PC-9 (cell line): ENCODE results near the gene STK32A. TPM values are rescaled to one million over a fixed set of nuclear protein-coding genes. Genes with fewer than 3 reads are reported as not detected.

ENCODE experiments used
- BruUV-seq: library from RNA; stranded (reverse); fragments of 400-500 nt; replicated peaks from 2 replicates; lab custom pipeline; 2021; lab: Mats Ljungman, UMichigan
- CTCF ChIA-PET: fragments of 300-600 bp; sonication (Branson Sonifier 250); formaldehyde crosslinking; loops from one replicate; lab custom pipeline; 2022; ENCODE audit warnings: antibody characterized with exemption; lab: Charles Lee
- POLR2A ChIA-PET: fragments of 300-600 bp; sonication (Branson Sonifier 250); formaldehyde crosslinking; loops from one replicate; lab custom pipeline; 2022; ENCODE audit warnings: antibody characterized with exemption; ENCODE audit not compliant: unreplicated experiment; lab: Charles Lee
- DNase-seq, 2 experiments: peaks; one replicate each; pipeline versions ENCODE4 v3.0.0 to v3.0.0-alpha.2; 2015 to 2022; ENCODE audit warnings: mixed read lengths in 1 of 2
- H2AFZ ChIP-seq: fragments of 200-600 bp; sonication (generic); 2 replicates; pipeline ENCODE4 v1.8.1; 2017; ENCODE audit warnings: antibody characterized with exemption
- H3F3A ChIP-seq: fragments of 200-600 bp; sonication (generic); 2 replicates; pipeline ENCODE4 v1.8.1; 2017; ENCODE audit warnings: antibody characterized with exemption, mild to moderate bottlenecking, low read depth; ENCODE audit not compliant: insufficient read depth
- H3K27ac ChIP-seq: fragments of 200-600 bp; sonication (generic); 2 replicates; pipeline ENCODE4 v1.6.1; 2016; ENCODE audit warnings: mixed run types
- H3K27me3 ChIP-seq: fragments of 200-600 bp; sonication (generic); 2 replicates; pipeline ENCODE4 v1.6.1; 2016; ENCODE audit warnings: low read depth, mixed run types; ENCODE audit not compliant: insufficient read depth
- H3K36me3 ChIP-seq: fragments of 200-600 bp; sonication (generic); 2 replicates; pipeline ENCODE4 v1.6.1; 2016; ENCODE audit warnings: low read depth, mixed run types
- H3K4me1 ChIP-seq: fragments of 200-600 bp; sonication (generic); replicated peaks from 2 replicates; pipeline ENCODE4 v1.6.1; 2016; ENCODE audit warnings: mixed run types; ENCODE audit not compliant: insufficient read depth
- H3K4me2 ChIP-seq: fragments of 200-600 bp; sonication (generic); 2 replicates; pipeline ENCODE4 v1.6.1; 2017; ENCODE audit warnings: mixed run types
- H3K4me3 ChIP-seq: fragments of 200-600 bp; sonication (generic); 2 replicates; pipeline ENCODE4 v1.6.1; 2016; ENCODE audit warnings: mixed run types
- H3K79me2 ChIP-seq: fragments of 200-600 bp; sonication (generic); 2 replicates; pipeline ENCODE4 v1.6.1; 2017; ENCODE audit warnings: low read depth, mixed run types
- H3K9me2 ChIP-seq: fragments of 200-600 bp; sonication (generic); 2 replicates; pipeline ENCODE4 v1.8.1; 2017; ENCODE audit warnings: mild to moderate bottlenecking; ENCODE audit not compliant: insufficient read depth
- H3K9me3 ChIP-seq: fragments of 200-600 bp; sonication (generic); 2 replicates; pipeline ENCODE4 v1.8.1; 2016; ENCODE audit warnings: low read depth; ENCODE audit not compliant: insufficient read depth
- H4K20me1 ChIP-seq: fragments of 200-600 bp; sonication (generic); 2 replicates; pipeline ENCODE4 v1.8.1; 2017; ENCODE audit not compliant: insufficient read depth
- CTCF ChIP-seq: fragments of 200-600 bp; sonication (generic); conservative IDR thresholded peaks from 2 replicates; pipeline ENCODE4 v1.6.1; 2017; ENCODE audit warnings: mixed run types, antibody characterized with exemption, mild to moderate bottlenecking, moderate library complexity
- EZH2 ChIP-seq: fragments of 200-600 bp; sonication (generic); IDR thresholded peaks from 2 replicates; pipeline ENCODE4 v1.8.0; 2017; ENCODE audit warnings: antibody characterized with exemption, low read depth
- intact Hi-C: fragments of 100-400 bp; cut with micrococcal nuclease; formaldehyde crosslinking; loops from one replicate; pipeline ENCODE4 v1.10.0; 2022; ENCODE audit not compliant: unreplicated experiment
- total RNA-seq: library from RNA; stranded (reverse); gene quantifications from 2 replicates; pipeline ENCODE4 v1.2.3, GENCODE V29; 2021

The STK32A gene
- total RNA-seq, 1 experiment from 2014 or later: not detected

DNA sequence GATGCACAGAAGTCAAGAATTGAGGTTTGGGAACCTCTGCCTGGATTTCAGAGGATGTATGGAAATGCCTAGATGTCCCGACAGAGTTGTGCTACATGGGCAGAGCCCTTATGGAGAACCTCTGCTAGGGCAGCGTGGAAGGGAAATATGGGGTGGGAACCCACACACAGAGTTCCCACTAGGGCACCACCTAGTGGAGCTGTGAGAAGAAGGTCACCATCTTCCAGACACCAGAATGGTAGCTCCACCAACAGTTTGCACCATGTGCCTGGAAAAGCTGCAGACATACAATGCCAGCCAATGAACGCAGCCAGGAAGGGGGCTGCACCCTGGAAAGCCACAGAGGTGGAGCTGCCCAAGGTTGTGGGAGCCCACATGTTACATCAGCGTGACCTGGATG, 104.5 kb downstream of the STK32A start:
- POLR2A ChIA-PET: no interaction called here
- H3K4me3 ChIP-seq: no peak overlapping the region
- TF ChIP-seq EZH2 (no peak), CTCF (no peak)
- H3K4me1 ChIP-seq: no peaks in the 10 kb centered on the region
- H3K9me2 ChIP-seq: no peaks in the 10 kb centered on the region
- intact Hi-C loops: no loop called here
- DNase-seq: no peak
- no peaks in the 10 kb centered on the region for H3K79me2 ChIP-seq
- H3K36me3 ChIP-seq: no peaks in the 10 kb centered on the region
- no peaks in the 10 kb centered on the region for H3K9me3 ChIP-seq
- no peaks in the 10 kb centered on the region for H3F3A ChIP-seq
- BruUV-seq: no TSS peak
- no peak overlapping the region for H2AFZ ChIP-seq
- H4K20me1 ChIP-seq: no peaks in the 10 kb centered on the region
- no peak overlapping the region for H3K4me2 ChIP-seq
- CTCF ChIA-PET: no interaction called here
- no peaks in the 10 kb centered on the region for H3K27me3 ChIP-seq
- no peak overlapping the region for H3K27ac ChIP-seq

- no peak overlapping the region for H3K4me2 ChIP-seq
- ChIA-PET CTCF (no interaction called here), POLR2A (no interaction called here)
- H3K9me2 ChIP-seq: no peaks in the 10 kb centered on the region
- H4K20me1 ChIP-seq: no peaks in the 10 kb centered on the region
- no peaks in the 10 kb centered on the region for H3K4me1 ChIP-seq
- H2AFZ ChIP-seq: no peak overlapping the region
- no TSS peak for BruUV-seq
- no peak for DNase-seq
- no peak overlapping the region for H3K4me3 ChIP-seq
- H3K27me3 ChIP-seq: no peaks in the 10 kb centered on the region
- H3K79me2 ChIP-seq: no peaks in the 10 kb centered on the region
- H3F3A ChIP-seq: no peaks in the 10 kb centered on the region
- no peaks in the 10 kb centered on the region for H3K9me3 ChIP-seq
- no peak overlapping the region for H3K27ac ChIP-seq
- no peak for TF ChIP-seq CTCF
- TF ChIP-seq EZH2: no peak
- no peaks in the 10 kb centered on the region for H3K36me3 ChIP-seq
- intact Hi-C loops: no loop called here
These were observed 106.1 kb downstream of the STK32A start for GRCh38 chr5:147340941-147341340.

DNA sequence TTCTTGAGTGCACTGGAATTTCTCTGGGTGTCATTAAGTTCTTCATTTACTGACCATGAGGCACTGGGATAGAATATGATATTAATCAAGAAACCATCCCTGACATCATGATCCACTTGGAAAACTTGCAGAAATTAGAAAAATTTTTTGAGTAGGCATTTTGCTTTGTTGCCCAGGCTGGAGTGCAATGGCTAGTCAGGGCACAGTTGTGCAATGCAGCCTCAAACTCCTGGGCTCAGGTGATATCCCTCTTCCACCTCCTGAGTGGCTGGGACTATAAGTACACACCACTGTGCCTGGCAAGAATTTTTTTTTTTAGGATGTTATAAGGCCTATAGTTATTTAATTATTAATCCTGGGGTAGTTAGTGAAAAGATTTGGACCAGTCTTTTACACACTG, 106.5 kb downstream of the STK32A start:
- DNase-seq: no peak
- no peaks in the 10 kb centered on the region for H3K79me2 ChIP-seq
- no peaks in the 10 kb centered on the region for H3K9me3 ChIP-seq
- TF ChIP-seq EZH2 (no peak), CTCF (no peak)
- H3K4me3 ChIP-seq: no peak overlapping the region
- no peaks in the 10 kb centered on the region for H3K4me1 ChIP-seq
- H3K4me2 ChIP-seq: no peak overlapping the region
- H4K20me1 ChIP-seq: no peaks in the 10 kb centered on the region
- intact Hi-C loops: no loop called here
- ChIA-PET CTCF (no interaction called here), POLR2A (no interaction called here)
- H2AFZ ChIP-seq: no peak overlapping the region
- H3K27me3 ChIP-seq: no peaks in the 10 kb centered on the region
- no peak overlapping the region for H3K27ac ChIP-seq
- no TSS peak for BruUV-seq
- H3K9me2 ChIP-seq: no peaks in the 10 kb centered on the region
- H3F3A ChIP-seq: no peaks in the 10 kb centered on the region
- H3K36me3 ChIP-seq: no peaks in the 10 kb centered on the region
